ENCODE measurements around the gene LBR. TPM values are rescaled to one million over a fixed set of nuclear protein-coding genes. Genes with fewer than 3 reads are reported as not detected.

The LBR gene
- total and polyA plus RNA-seq, 2 of the 4 experiments (the other 2 are of a cell fraction), result 21.3 to 24.9 TPM

DNA sequence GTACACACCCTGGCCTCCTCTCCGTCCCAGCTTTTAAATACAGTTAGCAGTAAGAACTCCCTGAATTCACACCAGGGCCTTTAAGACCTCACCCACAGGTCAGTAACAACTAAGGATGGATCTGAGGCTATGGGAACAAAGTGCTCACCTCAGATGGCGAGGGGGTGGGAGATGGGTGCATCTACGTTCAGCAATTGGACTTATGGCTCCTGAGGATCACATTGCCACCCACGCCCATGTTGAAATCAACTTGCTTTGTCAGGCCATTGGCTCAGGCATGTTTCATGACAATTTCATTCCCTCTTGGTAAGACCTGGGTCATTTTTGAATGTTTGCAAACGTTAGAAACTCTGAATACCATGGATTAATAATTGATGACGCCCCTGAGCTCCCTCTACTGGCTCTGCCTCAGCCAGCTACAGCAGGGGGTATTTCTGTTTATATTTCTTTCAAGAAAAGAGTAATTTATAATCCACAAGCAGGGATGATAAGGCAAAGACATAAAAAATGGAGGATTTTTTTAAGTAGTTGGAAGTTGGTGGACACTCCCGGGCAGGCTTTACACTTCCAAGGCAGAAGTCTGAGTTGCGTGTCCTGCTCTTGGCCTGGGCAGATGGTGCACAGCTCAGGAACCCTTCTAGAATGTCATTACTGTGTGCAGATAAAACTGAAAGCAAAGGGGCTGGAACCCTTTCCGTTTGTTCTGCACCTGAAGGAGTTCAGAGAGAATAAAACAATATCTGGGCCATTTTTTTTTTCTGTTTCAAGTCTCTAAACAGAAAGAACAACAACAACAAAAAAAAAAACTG lies 13.7 kb upstream of the LBR start:
- ChIA-PET POLR2A (ENCODE audit: unreplicated experiment) (no interaction called here), CTCF (interaction anchor here (1.3 to 1.7 kb wide), 2 partner anchors 29 to 123 kb away, joined by 3 to 8 read pairs; no protein-coding TSS in a partner anchor)
- Histone ChIP-seq H3K4me2 (ENCODE audit: low read depth, low read length) (no peak overlapping the region), H3K14ac (replicated peaks; ENCODE audit: low read depth, low read length) (no peak overlapping the region), H4K5ac (ENCODE audit: low read depth, low read length) (no peak overlapping the region), H3K4me1 (ENCODE audit: control insufficient read depth, insufficient read depth, low read length) (peaks cover 4% of the 10 kb centered on the region; the same call in 1 of the 2 replicates), H3K9me3 (ENCODE audit: control insufficient read depth, insufficient read depth, low read length) (no peaks in the 10 kb centered on the region), H2BK20ac (ENCODE audit: low read depth, low read length) (no peak overlapping the region), H2BK15ac (ENCODE audit: low read depth, low read length) (no peak overlapping the region), H2AFZ (replicated peaks; ENCODE audit: low read length, poor library complexity) (no peak overlapping the region), H3K4ac (ENCODE audit: low read depth, low read length) (no peak overlapping the region), H4K8ac (ENCODE audit: low read depth in 2 of 2, low read length in 2 of 2) (no peak overlapping the region), H2BK5ac (ENCODE audit: low read depth, low read length, poor library complexity, severe bottlenecking) (no peak overlapping the region), H3K9ac (ENCODE audit: low read depth, low read length) (no peak overlapping the region), H2BK120ac (ENCODE audit: low read depth, low read length) (no peak overlapping the region), H4K20me1 (ENCODE audit: insufficient read depth, low read length) (no peaks in the 10 kb centered on the region), H3K23ac (ENCODE audit: low read depth, low read length) (no peak overlapping the region), H3K4me3 (ENCODE audit: insufficient read depth, low read depth, low read length) (no peak overlapping the region), H3K27me3 (ENCODE audit: control insufficient read depth, insufficient read depth, low read length) (0 out of 2 replicates have a peak, but pooled peaks cover 1% of the 10 kb centered on the region), H3K9me1 (ENCODE audit: insufficient read depth, low read length) (0 out of 2 replicates have a peak, but pooled peaks cover 5% of the 10 kb centered on the region), H3K79me1 (ENCODE audit: low read depth in 1 of 2, low read length in 2 of 2) (no peaks in the 10 kb centered on the region), H2AK5ac (ENCODE audit: low read depth, low read length) (no peak overlapping the region), H2AK9ac (replicated peaks; ENCODE audit: low read depth, low read length, poor library complexity) (no peak overlapping the region), H3K18ac (ENCODE audit: low read depth, low read length) (no peak overlapping the region), H3K36me3 (ENCODE audit: control insufficient read depth, insufficient read depth, low read length) (no peaks in the 10 kb centered on the region), H3K27ac (ENCODE audit: insufficient read depth, low read length) (no peak overlapping the region), H3K56ac (ENCODE audit: extremely low read depth, insufficient read depth, low read length) (no peak overlapping the region), H4K91ac (ENCODE audit: insufficient read depth, low read depth, low read length) (no peak overlapping the region)
- dilution Hi-C loops (cut with HindIII; ENCODE audit: low sequenced_read_pairs, unreplicated experiment), result no loop called here
- in situ Hi-C loops (cut with MboI; ENCODE audit: low sequenced_read_pairs), result no loop called here
- 74% methylated on average over 4 of the region's 9 CpGs; no CpG with 5 or more reads in 1 of the 2 experiments for WGBS, 2 experiments (ENCODE audit: extremely low coverage in 2 of 2, insufficient read length in 1 of 2)
- ATAC-seq (ENCODE audit: low read depth) (no peak), DNase-seq (no peak)
- intact Hi-C loops (cut with micrococcal nuclease), result no loop called here
- BruUV-seq (replicated peaks), result no TSS peak
- TF ChIP-seq, protein P1, sequence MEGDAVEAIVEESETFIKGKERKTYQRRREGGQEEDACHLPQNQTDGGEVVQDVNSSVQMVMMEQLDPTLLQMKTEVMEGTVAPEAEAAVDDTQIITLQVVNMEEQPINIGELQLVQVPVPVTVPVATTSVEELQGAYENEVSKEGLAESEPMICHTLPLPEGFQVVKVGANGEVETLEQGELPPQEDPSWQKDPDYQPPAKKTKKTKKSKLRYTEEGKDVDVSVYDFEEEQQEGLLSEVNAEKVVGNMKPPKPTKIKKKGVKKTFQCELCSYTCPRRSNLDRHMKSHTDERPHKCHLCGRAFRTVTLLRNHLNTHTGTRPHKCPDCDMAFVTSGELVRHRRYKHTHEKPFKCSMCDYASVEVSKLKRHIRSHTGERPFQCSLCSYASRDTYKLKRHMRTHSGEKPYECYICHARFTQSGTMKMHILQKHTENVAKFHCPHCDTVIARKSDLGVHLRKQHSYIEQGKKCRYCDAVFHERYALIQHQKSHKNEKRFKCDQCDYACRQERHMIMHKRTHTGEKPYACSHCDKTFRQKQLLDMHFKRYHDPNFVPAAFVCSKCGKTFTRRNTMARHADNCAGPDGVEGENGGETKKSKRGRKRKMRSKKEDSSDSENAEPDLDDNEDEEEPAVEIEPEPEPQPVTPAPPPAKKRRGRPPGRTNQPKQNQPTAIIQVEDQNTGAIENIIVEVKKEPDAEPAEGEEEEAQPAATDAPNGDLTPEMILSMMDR (conservative IDR thresholded peaks at IDR 0.05; ENCODE audit: low read depth, low read length), result peak; percentile 40
- no peak for TF ChIP-seq RFX5 (IDR thresholded peaks at IDR 0.05; ENCODE audit: low read depth, low read length)
- TF ChIP-seq SMC3 (IDR thresholded peaks at IDR 0.05; ENCODE audit: low read depth, low read length), result 0 out of 2 replicates have a peak, but pooled peaks have one; percentile 21
- no peak for TF ChIP-seq BHLHE40 (IDR thresholded peaks at IDR 0.05; ENCODE audit: low read depth, low read length)

Measured in IMR-90 (cell line).